Tibial nerve (tissue), 4 donors: ENCODE data around the gene FAM187B. TPM values are rescaled to one million over a fixed set of nuclear protein-coding genes. Genes with fewer than 3 reads are reported as not detected.

Experiments used
- DNase-seq, 2 donors: peaks; one replicate each; pipeline ENCODE4 v3.0.0-alpha.2; 2019; ENCODE audit warnings: low spot score in 2 of 2
- H3K27ac ChIP-seq, 4 donors: fragments of 200-600 bp; sonication (generic) in 3 of 4; one replicate each; pipeline ENCODE4 v1.5.1; 2017 to 2019; ENCODE audit warnings: mild to moderate bottlenecking in 1 of 4
- H3K27me3 ChIP-seq, 2 donors: fragments of 200-600 bp; sonication (generic) in 1 of 2; one replicate each; pipeline versions ENCODE4 v1.5.1 to v1.6.0; 2017 to 2019
- H3K36me3 ChIP-seq, 3 donors: fragments of 200-600 bp; sonication (generic); one replicate each; pipeline ENCODE4 v1.5.1; 2018 to 2019
- H3K4me1 ChIP-seq, 4 donors: fragments of 200-600 bp; sonication (generic) in 3 of 4; one replicate each; pipeline ENCODE4 v1.5.1; 2017 to 2019
- H3K4me3 ChIP-seq, 4 donors: fragments of 200-600 bp; sonication (generic) in 3 of 4; one replicate each; pipeline ENCODE4 v1.5.1; 2017 to 2019; ENCODE audit warnings: mild to moderate bottlenecking in 1 of 4, moderate library complexity in 1 of 4
- H3K9me3 ChIP-seq, 4 donors: fragments of 200-600 bp; sonication (generic) in 3 of 4; one replicate each; pipeline ENCODE4 v1.5.1; 2017 to 2019
- EP300 ChIP-seq, 2 donors: sonication (generic); formaldehyde crosslinking; IDR thresholded peaks; one replicate each; pipeline ENCODE4 v1.6.1; 2017; ENCODE audit warnings: antibody characterized with exemption in 2 of 2, mild to moderate bottlenecking in 1 of 2
- POLR2A ChIP-seq, 2 donors: fragments of 450-650 bp; IDR thresholded peaks; one replicate each; pipeline ENCODE4 v1.6.1; 2017; ENCODE audit warnings: antibody characterized with exemption in 2 of 2, mild to moderate bottlenecking in 2 of 2, moderate library complexity in 2 of 2
- WGBS, 2 donors: methylation state at CpG; one replicate each; pipeline ENCODE4 v1.1.5; 2018; 5-methylcytosine and 5-hydroxymethylcytosine counted together
- total RNA-seq, 4 donors: library from RNA; depleted of rRNA; stranded (reverse); fragments of >200 nt; gene quantifications; one replicate each; pipeline ENCODE4 v1.1.0, GENCODE V29; 2016
- TF ChIP-seq, protein P1 (sequence below), 5 experiments: fragments of 200-600 bp in 3 of 5; fragments of 450-650 bp in 2 of 5; sonication (generic) in 3 of 5; IDR thresholded peaks; one replicate each; pipeline ENCODE4 v1.5.1; 2016 to 2019; ENCODE audit warnings: antibody characterized with exemption in 5 of 5, mild to moderate bottlenecking in 3 of 5, moderate library complexity in 2 of 5

FAM187B gene
- total RNA-seq, 4 donors from 2014 or later: not detected

- Histone ChIP-seq H3K36me3 (no peaks in the 10 kb centered on the region), H3K4me3 (no peak overlapping the region), H3K4me1 (peaks cover 0 to 8% (median 6%) of the 10 kb centered on the region in 4 donors), H3K27ac (no peak overlapping the region), H3K9me3 (peaks cover 0 to 39% (median 0%) of the 10 kb centered on the region in 4 donors), H3K27me3 (no peaks in the 10 kb centered on the region)
- TF ChIP-seq, protein P1, sequence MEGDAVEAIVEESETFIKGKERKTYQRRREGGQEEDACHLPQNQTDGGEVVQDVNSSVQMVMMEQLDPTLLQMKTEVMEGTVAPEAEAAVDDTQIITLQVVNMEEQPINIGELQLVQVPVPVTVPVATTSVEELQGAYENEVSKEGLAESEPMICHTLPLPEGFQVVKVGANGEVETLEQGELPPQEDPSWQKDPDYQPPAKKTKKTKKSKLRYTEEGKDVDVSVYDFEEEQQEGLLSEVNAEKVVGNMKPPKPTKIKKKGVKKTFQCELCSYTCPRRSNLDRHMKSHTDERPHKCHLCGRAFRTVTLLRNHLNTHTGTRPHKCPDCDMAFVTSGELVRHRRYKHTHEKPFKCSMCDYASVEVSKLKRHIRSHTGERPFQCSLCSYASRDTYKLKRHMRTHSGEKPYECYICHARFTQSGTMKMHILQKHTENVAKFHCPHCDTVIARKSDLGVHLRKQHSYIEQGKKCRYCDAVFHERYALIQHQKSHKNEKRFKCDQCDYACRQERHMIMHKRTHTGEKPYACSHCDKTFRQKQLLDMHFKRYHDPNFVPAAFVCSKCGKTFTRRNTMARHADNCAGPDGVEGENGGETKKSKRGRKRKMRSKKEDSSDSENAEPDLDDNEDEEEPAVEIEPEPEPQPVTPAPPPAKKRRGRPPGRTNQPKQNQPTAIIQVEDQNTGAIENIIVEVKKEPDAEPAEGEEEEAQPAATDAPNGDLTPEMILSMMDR (IDR thresholded peaks at IDR 0.05): no peak
- TF ChIP-seq EP300 (IDR thresholded peaks at IDR 0.05) (no peak), POLR2A (IDR thresholded peaks at IDR 0.05) (no peak)
- WGBS, 2 donors: 90 to 96% methylated on average over 1 of the region's 1 CpG
- DNase-seq: no peak
Observed at GRCh38 chr19:35219008-35219407, 9.5 kb downstream of the FAM187B start.

DNA sequence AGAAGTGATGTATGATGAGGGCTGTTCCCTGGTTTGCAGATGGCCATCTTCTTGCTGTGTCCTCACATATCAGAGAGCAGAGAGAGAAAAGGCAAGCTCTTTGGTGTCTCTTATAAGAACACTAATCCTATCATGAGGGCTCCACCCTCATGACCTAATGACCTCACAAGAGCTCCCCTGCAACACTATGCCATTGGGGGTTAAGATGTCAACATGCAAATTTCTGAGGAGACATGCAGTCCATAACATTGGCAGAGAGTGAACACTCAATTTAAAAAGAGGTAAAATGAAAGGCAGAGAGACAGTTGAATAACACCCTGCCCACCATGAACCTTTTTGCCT, 10.9 kb downstream of the FAM187B start:
- no peak for DNase-seq
- Histone ChIP-seq H3K4me3 (no peak overlapping the region), H3K27me3 (no peaks in the 10 kb centered on the region), H3K36me3 (no peaks in the 10 kb centered on the region), H3K4me1 (peaks cover 0 to 20% (median 11%) of the 10 kb centered on the region in 4 donors), H3K9me3 (peaks cover 0 to 33% (median 0%) of the 10 kb centered on the region in 4 donors), H3K27ac (peak overlapping the region in 2 of 4 donors; percentile 50 to 58)
- TF ChIP-seq POLR2A (IDR thresholded peaks at IDR 0.05): no peak
- TF ChIP-seq, protein P1 (IDR thresholded peaks at IDR 0.05): no peak
- TF ChIP-seq EP300 (IDR thresholded peaks at IDR 0.05): no peak

DNA sequence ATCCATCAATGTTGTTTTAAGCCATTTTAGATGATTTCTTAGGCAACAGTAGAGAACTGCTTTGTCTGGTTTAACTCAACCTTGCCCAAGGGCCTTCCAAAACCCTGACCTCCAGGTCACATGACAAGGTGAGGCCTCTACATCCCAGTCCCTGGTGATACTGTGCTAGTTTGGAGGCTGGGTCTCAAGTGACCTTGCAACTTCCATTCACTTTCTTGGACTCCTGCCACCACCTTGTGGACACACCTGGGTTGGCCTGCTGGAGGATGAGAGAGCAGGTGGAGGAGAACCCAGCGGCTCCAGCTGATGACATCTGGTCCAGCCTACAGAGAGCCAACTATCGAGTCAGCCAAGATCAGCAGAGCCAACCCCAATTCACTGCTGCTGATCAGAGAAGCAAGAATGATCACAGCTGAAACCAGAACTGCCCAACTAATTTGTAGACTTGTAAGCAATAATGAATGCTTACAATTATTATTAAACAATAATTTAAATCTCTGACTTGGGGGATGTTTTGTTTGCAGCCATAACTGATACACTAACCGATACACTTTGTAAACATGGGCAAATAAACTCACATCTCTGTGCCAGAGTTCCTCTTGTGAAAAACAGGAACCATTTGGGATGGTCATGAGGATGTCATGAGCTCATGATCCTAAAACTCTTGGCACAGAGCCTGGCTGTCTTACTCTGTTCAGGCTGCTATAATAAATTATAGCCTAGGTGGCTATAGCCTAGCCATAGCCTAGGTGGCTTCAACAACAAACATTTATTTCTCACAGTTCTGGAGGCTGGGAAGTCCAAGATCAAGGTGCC, 11.5 kb downstream of the FAM187B start:
- Histone ChIP-seq H3K9me3 (peaks cover 0 to 32% (median 0%) of the 10 kb centered on the region in 4 donors), H3K27me3 (no peaks in the 10 kb centered on the region), H3K4me1 (peaks cover 0 to 25% (median 11%) of the 10 kb centered on the region in 4 donors), H3K4me3 (no peak overlapping the region), H3K36me3 (no peaks in the 10 kb centered on the region), H3K27ac (peak overlapping the region in 2 of 4 donors; percentile 62 to 66)
- TF ChIP-seq, protein P1 (IDR thresholded peaks at IDR 0.05): peak in 1 of 5 experiments; percentile 18
- TF ChIP-seq POLR2A (IDR thresholded peaks at IDR 0.05) (no peak), EP300 (IDR thresholded peaks at IDR 0.05) (peak; percentile 65 to 71)
- DNase-seq: peak in 1 of 2 donors; percentile 83
- WGBS, 2 donors: 68 to 70% methylated on average over 3 of the region's 3 CpGs

DNA sequence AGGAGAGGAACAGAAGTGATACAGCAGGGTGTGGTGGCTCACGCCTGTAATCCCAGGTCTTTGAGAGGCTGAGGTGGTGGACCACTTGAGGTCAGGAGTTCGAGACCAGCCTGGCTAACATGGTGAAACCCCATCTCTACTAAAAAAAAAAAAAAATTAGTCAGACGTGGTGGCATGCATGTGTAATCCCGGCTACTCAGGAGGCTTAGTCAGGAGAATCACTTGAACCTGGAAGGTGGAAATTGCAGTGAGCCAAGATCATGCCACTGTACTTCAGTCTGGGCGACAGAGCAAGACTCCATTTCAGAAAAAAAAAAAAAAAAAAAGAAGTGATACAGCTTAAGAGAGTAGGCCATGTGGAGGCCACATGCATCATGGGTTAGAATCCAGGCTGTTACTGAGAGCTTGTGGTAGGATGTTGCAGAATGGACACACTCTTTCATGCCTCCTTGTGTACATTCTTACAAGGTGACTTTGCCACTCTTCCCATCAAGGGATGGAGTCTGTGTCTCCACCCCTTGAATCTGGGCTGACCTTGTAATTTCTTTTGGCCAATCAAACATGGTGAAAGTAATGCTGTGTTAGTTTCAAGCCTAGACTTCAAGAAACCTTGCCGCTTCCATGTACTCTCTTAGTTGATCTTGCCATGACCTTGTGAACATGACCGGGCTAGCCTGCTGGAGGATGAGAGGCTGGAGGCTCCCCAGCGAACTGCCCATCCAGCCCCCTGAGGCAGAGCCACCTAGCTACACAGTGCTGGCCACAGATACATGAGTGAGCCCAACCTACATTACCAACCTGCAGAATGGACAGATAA, 12.3 kb downstream of the FAM187B start:
- WGBS, 2 donors: 74 to 80% methylated on average over 8 of the region's 8 CpGs
- Histone ChIP-seq H3K4me3 (no peak overlapping the region), H3K27me3 (no peaks in the 10 kb centered on the region), H3K27ac (peak overlapping the region in 2 of 4 donors; percentile 62 to 66), H3K36me3 (no peaks in the 10 kb centered on the region), H3K9me3 (peaks cover 0 to 30% (median 0%) of the 10 kb centered on the region in 4 donors), H3K4me1 (peaks cover 0 to 26% (median 11%) of the 10 kb centered on the region in 4 donors)
- DNase-seq: no peak
- TF ChIP-seq POLR2A (IDR thresholded peaks at IDR 0.05) (no peak), EP300 (IDR thresholded peaks at IDR 0.05) (no peak)
- TF ChIP-seq, protein P1 (IDR thresholded peaks at IDR 0.05): no peak
